HG02678 (cell line): ENCODE data around the gene FCF1.
"Not testable (repeated sequence)": the region's sequence is repeated elsewhere in the genome, so short reads cannot be mapped to it uniquely, and the experiment has no call there.

Experiments used
- ATAC-seq: cut with Tn5 transposase; IDR thresholded peaks from one replicate; pipeline ENCODE4 v1.9.1; 2021; ENCODE audit warnings: mild to moderate bottlenecking, moderate library complexity; ENCODE audit not compliant: unreplicated experiment

FCF1 gene

GRCh38 chr14:74697976-74698375 is 15.0 kb upstream of the FCF1 start:
- no peak for ATAC-seq

GRCh38 chr14:74698465-74698864 is 14.5 kb upstream of the FCF1 start:
- ATAC-seq, result no peak

GRCh38 chr14:74702293-74702692 is 10.7 kb upstream of the FCF1 start:
- no peak for ATAC-seq

- no peak for ATAC-seq
Measured at GRCh38 chr14:74703043-74703442, 9.9 kb upstream of the FCF1 start.

- no peak for ATAC-seq
Measured at GRCh38 chr14:74704656-74705055, 8.3 kb upstream of the FCF1 start.

- ATAC-seq, result no peak
Measured at GRCh38 chr14:74705613-74706500, 7.1 kb upstream of the FCF1 start.

- no peak for ATAC-seq
Measured at GRCh38 chr14:74710480-74710879, 2.5 kb upstream of the FCF1 start.

- ATAC-seq, result no peak
Measured at GRCh38 chr14:74711651-74712050, 1.3 kb upstream of the FCF1 start.

- no peak for ATAC-seq
Measured at GRCh38 chr14:74713395-74713735, 421 bp downstream of the FCF1 start.

- ATAC-seq, result no peak
Measured at GRCh38 chr14:74720526-74720925, 7.6 kb downstream of the FCF1 start.

GRCh38 chr14:74723134-74723533 is 10.2 kb downstream of the FCF1 start:
- no peak for ATAC-seq

GRCh38 chr14:74732387-74732786 is 19.4 kb downstream of the FCF1 start:
- no peak for ATAC-seq

- no peak for ATAC-seq
Measured at GRCh38 chr14:74733221-74733620, 20.3 kb downstream of the FCF1 start.

GRCh38 chr14:74735125-74735524 is 22.2 kb downstream of the FCF1 start:
- ATAC-seq, result no peak

GRCh38 chr14:74737753-74738325 is 24.9 kb downstream of the FCF1 start:
- ATAC-seq, result no peak

GRCh38 chr14:74739293-74740030 is 26.5 kb downstream of the FCF1 start:
- no peak for ATAC-seq

- no peak for ATAC-seq
Measured at GRCh38 chr14:74747237-74747636, 34.3 kb downstream of the FCF1 start.

- ATAC-seq, result no peak
Measured at GRCh38 chr14:74754157-74754556, 41.2 kb downstream of the FCF1 start.

- ATAC-seq, result no peak
Measured at GRCh38 chr14:74754899-74755298, 42.0 kb downstream of the FCF1 start.

- no peak for ATAC-seq
Measured at GRCh38 chr14:74756326-74756725, 43.4 kb downstream of the FCF1 start.

GRCh38 chr14:74758505-74758904 is 45.6 kb downstream of the FCF1 start:
- not testable (repeated sequence) for ATAC-seq
